Measurements from ENCODE around the gene RASA3. TPM values are rescaled to one million over a fixed set of nuclear protein-coding genes. Genes with fewer than 3 reads are reported as not detected.

RASA3 gene
- total and polyA plus RNA-seq, 2 of the 8 experiments (the other 6 are each of a cell fraction or from before 2014, with no cell fraction given), result 7.5 to 21.9 TPM

GRCh38 chr13:114078461-114079451 lies 53.7 kb downstream of the RASA3 start (continued):
- TF ChIP-seq RXRA (IDR thresholded peaks at IDR 0.05; ENCODE audit: insufficient read depth, low read depth, low read length), result no peak
- no peak for TF ChIP-seq HDAC2 (IDR thresholded peaks at IDR 0.05; ENCODE audit: borderline replicate concordance in 1 of 2, low read depth in 2 of 2, low read length in 2 of 2)
